HG02870 (cell line): Measurements from ENCODE around the gene USP50.
"Not testable (repeated sequence)": the region's sequence is repeated elsewhere in the genome, so short reads cannot be mapped to it uniquely, and the experiment has no call there.

Experiments
- ATAC-seq: cut with Tn5 transposase; IDR thresholded peaks from one replicate; pipeline ENCODE4 v1.9.1; 2021; ENCODE audit warnings: mild to moderate bottlenecking, moderate library complexity; ENCODE audit not compliant: unreplicated experiment

USP50 gene

DNA sequence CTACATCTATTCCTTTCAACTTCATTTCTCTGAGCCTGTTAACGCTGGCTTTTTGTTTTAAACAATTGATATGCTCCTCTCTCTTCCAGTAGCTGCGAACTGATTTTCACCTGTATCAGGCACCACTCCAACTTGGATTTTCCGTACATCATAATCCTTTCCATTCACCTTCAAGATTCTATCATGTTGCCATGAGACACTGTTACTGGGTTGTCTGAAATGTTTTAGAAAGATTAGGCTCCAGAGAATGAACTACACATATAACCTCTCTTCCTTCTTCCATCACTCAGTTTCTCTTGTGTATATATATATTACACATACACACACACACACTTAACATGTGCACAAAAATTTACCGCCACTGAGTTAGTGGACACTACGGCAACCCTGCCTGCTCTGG is at the start of gene USP50:
Gene USP50, minus strand, starts transcription at position 101 of the 400 bp plus-strand sequence. CDS start 141 bp downstream, outside the sequence.
- no peak for ATAC-seq

DNA sequence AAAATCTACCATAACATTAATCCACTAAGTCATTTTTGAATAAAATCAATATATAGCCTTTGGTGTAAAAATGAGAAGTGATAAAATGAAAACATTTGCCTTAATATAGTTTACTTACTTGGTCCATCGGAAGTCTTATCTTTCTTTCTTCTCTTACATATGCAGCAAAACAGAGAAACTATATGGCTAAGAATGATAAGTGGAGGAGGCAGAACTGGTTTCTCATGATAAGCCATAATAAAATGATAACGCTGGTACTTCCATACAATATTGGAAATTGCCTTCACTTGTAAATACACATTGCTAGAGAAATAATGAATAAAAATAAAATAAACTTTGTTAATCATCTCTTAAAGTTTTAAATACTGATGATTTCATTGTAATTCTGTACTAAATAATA is 47.8 kb upstream of the USP50 start:
- ATAC-seq: no peak

DNA sequence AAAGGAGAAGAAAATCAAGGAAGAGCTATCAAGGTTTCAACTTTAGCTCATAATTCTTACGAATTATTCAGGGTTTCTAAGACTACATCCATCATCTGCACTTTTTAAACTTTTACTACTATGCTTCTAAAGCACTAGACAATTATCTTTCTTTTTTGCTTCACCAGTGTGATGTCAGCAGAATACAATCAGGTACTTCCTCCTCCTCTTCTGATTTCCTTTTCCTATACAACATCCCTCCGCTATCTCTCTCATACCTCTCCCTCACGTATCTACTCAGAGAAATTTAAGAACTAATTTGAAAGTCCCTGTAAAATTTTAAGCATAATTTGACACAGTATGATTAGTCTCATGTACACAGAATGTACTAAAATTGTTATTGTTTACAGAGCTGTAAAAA is 47.3 kb upstream of the USP50 start:
- no peak for ATAC-seq

DNA sequence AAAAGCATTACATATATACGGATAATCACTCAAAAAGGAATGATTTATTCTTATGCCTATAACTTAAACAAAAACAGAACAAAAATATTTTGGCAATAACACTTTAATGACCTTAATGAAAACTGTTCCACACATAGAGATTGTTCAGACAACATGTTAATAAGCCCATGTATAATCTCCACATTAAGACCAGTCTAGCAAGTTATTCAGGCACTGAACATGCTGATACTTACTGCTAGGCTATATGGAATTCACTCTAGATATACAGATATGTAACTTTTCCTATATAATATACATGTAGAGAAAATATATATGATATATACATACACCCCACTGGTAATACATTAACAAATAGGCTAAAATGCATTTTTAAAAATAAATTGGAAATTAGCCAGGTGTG is 43.8 kb upstream of the USP50 start:
- no peak for ATAC-seq

DNA sequence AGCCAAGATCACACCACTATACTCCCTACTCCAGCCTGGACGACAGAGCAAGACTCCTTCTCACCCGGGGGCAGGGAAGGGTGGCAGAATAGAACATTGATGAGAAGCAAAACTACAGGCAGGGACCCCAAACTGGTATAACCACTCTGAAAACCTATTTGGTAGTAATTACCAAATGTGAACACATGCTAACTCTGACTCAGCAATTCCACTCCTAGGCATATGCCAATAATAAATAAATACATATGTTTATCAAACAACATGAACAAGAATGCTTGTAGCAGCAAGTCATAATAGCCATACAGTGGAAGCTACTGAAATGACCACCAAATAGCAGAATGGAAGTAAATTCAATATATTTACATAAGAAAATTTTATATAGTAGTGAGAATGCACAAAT is 31.0 kb upstream of the USP50 start:
- ATAC-seq: no peak

DNA sequence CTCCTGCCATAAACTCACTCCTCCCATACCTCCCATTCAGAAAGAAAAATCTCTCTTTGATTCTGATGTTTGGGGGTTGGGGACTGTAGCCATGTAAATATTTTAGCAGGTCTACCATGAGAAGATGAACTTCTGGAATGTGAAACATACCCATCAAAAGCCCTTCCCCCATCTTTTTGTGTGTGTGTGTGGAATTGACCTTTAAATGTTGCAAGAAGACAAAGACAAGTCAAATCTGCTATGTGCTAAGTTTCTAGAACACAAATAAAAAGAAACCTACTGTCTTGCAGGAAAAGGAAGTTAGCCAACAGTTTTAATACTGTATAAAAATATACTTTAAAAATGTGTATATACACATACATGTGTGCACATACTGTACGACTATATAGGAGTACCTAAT is 29.7 kb upstream of the USP50 start:
- ATAC-seq: no peak

DNA sequence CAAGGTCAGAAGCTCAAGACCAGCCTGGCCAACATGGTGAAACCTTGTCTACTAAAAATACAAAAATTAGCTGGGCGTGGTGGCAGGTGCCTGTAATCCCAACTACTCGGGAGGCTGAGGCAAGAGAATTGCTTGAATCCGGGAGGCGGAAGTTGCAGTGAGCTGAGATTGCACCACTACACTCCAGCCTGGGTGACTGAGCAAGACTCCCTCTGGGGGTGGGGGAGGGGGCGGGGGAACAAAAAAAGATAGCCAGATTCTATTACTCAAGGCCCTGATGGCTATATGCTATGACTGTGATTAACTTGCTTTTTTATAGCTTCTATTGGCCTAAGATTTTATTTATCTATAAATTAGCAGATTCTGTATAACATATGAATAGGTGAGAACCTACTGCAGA is 27.4 kb upstream of the USP50 start:
- not testable (repeated sequence) for ATAC-seq

DNA sequence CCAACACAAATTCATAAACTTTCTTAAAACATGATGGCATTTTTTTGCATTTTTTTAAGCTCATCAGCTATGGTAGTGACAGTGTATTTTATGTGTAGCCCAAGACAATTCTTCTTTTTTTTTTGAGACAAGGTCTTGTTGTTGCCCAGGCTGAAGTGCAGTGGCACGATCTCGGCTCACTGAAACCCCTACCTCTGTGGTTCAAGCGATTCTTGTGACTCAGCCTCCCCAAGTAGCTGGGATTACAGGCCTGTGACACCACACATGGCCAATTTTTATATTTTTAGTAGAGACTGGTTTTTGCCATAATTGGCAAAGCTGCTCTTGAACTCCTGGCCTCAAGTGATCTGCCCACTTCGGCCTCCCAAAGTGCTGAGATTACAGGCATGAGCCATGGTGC is 17.3 kb upstream of the USP50 start:
- no peak for ATAC-seq

DNA sequence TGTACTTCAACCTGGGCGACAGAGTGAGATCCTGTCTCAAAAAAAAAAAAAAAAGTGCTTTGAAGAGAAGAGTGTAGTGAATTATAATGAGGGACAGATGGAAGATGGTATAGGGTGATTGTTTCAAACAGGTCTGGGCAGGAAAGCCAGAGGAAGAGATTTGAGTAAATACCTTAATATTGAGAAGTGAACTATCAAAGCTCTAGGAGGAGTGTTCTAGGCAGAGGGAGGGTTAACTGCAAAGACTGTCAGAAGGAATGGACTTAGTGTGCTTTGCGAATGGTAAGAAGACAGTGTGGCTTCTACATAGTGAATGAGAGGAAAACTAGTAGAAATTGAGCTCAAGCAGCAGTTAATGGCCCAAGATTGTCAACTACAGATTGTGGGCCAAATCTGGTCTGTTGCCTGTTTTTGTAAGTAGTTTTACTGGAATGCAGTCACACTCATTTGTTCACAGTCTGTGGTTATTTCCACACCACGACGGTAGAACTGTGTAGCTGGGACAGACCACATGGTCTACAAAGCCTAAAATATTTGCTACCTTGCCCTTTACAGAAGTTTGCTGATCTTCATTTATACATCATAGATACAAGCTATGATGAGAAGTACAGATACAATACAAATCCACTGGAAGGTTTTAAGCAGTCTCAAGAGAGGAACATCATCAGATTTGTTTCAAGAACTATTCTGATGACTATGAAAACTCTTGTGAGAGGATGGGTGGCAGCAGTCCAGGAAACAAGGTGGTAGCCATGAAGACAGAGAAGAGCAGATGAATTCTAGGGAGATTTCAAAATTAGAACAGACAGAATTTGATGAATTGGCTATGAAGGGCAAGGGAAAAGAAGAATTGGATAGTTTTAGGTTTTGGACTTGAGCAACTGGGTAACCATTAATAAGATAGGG is 16.5 kb upstream of the USP50 start:
- no peak for ATAC-seq

DNA sequence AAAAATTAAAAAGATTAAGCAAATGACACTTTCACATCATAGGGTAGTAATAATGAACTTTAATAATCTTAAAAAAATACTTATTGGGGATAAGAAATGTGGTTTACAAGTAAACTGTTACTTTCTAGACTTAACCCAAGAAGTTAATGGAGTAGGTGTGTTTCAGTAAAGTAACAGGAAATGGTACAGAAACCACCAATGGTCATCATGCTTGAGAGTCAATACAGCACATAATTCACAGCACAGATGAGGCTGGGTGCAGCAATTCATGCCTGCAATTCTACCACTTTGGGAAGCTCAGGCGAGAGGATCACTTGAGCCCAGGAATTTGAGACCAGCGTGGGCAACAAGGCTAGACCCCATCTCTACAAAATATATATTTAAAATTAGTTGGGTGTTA is 11.5 kb upstream of the USP50 start:
- no peak for ATAC-seq

DNA sequence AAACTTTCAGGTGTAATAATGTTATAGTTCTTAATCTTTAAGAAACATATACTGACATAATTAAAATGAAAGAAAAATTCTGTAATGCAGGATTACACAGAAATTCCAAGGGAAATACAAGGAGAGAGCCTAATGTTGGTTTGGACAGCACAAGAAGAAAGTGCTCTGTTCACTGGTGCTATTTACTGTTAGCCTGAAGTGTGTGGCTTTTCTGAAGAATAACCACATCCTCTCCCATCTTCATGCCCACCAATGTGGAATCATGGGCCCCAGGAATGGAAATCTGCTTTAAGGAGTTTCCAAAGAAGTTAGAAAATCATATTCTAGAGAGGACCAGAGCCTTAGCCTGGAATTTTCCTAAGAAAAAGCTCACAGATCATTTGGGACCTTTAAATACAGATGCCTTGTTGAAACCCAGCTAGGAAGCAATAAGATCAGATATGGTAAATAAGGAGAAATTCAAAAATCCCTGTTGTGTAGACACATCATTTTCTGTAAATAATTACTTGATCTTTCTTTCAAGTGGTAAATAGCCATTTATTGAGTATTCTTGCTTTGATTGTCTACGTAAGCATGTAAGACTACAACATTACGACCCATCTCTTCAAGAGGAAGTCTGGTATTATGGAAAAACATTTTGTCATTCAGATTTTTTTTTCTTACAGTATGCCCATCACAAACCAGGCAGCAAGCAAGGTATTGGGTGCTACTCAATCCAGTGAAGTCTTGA is 10.3 kb upstream of the USP50 start:
- ATAC-seq: no peak

DNA sequence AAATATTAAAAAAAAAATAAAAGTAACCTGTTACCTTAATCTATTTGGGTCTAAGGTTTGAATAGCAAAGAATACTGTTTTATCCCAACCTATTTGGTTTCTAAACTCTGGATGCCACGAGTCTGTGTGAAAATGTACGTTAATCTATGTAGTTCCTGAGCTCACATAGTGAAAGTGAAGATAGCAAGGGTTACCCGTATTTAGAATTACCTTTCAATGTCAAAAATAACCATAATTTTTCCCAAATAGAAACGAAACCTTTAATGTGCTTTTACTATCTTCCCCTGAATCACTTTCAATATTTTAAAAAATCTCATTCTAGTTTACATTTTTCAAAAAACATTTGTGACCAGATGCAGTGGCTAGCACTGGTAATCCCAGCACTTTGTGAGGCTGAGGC is 5.8 kb upstream of the USP50 start:
- no peak for ATAC-seq

DNA sequence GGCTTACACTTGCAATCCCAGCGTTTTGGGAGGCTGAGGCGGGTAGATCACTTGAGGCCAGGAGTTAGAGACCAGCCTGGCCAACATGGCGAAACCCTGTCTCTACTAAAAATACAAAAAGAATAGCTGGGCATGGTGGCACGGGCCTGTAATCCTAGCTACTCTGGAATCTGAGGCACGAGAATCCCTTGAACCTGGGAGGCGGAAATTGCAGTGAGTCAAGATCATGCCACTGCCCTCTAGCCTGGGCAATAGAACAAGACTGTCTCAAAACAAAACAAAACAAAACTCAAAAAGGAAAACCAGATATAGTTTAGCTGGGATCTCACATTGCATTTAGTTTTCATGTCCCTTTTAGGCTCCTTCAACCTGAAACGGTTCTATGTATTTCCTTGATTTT is 2.9 kb upstream of the USP50 start:
- ATAC-seq: no peak

DNA sequence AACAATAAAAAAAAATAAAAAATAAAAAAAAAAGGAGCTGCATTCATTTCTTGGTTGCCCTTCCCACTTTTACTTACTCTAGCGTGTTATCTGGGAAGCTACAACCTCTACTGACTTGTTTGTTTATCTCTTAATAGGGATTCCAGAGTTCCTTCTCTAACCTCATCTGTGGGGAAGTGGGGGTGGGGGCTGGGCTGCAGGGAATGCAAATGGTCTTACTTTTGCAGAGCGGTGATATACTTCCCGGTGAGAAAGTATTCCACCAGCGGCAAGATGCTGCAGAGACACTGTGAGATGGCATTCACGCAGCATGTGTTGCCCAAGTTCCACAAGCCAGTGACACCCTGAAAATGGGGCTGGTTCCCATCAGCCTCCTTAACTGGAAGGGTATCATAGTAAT is 2.1 kb downstream of the USP50 start:
- no peak for ATAC-seq

DNA sequence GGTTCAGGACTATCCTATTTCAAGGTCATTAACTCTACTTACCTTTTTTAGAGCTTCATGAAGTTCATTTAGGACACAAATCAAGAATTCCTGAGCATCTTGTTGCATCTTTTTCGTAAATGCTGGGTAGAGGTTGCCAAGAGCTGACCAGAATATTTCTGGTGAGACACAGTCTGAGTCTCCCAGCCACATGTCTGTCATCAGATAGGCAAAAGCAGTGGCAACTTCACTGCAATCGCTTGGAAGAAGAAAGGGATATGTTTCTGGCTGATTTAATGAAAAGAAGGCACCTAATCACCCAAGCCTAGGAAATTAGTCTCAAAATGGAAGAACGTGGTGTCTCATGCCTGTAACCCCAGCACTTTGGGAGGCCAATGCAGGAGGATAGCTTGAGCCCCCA is 2.9 kb downstream of the USP50 start:
- ATAC-seq: no peak

DNA sequence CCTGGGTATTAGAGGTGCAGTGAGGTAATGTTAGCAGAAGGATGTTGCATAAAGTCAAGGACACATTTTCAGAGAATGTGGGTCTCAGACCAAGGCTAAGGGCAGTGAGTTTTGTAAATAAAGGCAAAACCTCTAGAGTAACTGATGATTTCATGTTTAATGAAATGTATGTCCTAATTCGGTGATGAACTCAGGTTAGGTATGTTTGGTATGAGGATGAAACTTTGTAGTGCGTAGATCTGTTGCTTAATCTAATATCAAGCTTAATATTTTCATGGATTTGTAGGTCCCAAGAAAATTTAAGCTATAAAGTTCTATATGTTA is 3.6 kb downstream of the USP50 start:
- ATAC-seq: no peak

DNA sequence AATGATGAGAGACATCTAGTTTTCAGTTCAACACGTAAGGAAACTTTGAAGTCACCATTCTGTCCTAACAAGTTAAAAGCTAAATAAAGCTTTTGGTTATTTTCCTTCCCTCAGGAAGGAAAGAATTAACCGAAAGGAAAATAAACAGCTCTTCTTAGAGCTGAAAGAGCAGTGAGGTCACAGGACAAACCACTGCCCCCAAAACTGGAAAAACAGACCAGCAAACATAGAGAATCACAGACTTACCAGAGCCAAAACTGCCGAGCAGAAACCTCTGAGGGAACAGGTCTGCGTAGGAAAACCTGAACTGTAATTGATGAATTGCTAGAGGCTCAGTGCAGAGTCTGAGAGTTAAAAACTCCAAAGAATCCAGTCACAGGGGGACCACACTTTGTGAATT is 14.7 kb downstream of the USP50 start:
- ATAC-seq: no peak

DNA sequence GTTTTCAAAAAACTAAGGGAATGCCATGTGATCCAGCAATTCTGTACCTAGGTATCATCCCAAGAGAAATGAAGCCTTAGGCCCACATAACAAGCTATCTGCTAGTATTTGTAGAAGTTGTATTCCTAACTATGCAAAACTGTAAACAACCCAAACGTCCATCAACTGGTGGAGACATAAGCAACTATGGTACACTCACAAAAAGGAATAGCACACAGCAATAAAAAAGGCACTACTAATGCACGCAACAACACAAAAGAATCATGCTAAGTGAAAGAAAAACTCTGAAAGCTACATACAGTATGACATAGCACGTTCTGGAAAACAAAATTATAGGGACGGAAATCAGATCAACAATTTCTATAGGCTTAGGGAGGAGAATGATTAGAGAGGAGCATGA is 15.3 kb downstream of the USP50 start:
- ATAC-seq: no peak

DNA sequence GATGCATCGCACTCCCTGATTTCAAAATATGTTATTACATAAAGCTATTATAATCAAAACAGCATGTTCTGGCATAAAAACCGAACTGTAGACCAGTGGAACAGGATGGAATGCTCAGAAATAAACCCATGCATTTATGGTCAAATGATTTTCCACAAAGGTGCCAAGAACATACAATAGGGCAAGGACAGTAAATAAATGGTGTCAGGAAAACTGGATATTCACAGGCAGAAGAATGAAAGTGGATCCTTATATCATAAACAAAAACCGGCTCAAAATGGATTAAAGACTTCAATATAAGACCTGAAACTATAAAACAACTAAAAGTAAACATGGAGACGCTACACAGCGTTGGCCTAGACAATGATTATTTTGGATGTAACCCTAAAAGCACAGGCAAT is 22.6 kb downstream of the USP50 start:
- no peak for ATAC-seq

DNA sequence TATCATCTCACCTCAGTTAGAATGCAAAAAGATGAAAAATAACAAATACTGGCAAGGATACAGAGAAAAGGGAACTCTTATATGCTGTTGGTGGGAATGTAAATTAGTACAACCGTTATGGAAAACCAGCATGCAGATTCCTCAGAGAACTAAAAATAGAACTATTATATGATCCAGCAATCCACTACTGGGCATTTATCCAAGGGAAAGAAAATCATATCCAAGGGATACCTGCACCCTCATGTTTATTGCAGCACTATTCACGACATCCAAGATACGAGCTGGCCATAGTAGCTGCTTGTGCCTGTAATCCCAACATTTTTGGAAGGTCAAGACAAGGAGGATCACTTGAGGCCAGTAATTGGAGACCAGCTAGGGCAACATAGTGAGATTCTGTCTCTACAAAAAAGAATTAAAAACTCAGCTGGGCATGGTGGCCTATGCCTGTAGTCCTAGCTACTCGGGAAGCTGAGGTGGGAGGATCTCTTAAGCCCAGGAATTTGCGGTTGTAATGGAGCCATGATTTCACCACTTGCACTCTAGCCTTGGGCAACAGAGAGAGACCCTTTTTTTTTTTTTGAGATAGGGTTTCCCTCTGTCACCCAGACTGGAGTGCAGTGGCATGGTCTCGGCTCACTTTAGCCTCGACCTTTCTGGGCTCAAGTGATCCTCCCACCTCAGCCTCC is 26.6 kb downstream of the USP50 start:
- no peak for ATAC-seq

DNA sequence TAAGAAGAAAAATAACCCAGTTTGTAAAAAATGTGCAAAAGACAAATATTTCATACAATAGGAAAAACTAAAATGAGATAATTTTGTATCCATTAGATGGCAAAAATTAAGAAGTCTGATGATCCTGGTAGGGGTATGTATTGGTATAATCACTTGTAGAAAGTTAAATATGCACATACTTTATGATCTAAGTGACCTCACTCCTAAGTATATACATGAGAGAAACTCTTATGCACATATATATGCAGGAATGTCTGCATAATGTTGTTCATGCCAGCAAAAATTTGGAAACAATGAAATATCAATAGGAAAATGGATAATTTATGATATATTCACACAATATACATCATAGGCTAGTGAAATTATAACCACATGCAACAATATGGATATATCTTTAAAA is 33.5 kb downstream of the USP50 start:
- ATAC-seq: no peak

DNA sequence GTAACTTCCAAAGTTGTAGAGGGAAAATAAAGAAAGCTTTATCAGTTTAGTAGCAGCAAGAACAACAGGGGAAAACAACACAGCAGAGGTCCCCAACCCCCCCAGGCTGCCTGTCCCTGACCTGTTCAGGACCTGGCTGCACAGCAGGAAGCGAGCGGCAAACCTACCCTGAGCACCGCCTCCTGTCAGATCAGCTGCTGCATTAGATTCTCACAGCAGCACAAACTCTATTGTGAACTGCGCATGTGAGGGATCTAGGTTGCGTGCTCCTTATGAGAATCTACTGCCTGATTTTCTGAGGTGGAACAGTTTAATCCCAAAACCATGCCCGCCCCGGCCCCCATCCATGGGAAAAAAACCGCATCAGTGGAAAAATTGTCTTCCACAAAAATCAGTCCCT is 40.3 kb downstream of the USP50 start:
- ATAC-seq: no peak
